Measurements from ENCODE around the gene NUBPL. TPM values are rescaled to one million over a fixed set of nuclear protein-coding genes. Genes with fewer than 3 reads are reported as not detected.
"Not testable (repeated sequence)": the region's sequence is repeated elsewhere in the genome, so short reads cannot be mapped to it uniquely, and the experiment has no call there.

NUBPL gene
- total RNA-seq, 4 donors from 2014 or later, result 10.3 to 38.2 (median 13.4) TPM

DNA sequence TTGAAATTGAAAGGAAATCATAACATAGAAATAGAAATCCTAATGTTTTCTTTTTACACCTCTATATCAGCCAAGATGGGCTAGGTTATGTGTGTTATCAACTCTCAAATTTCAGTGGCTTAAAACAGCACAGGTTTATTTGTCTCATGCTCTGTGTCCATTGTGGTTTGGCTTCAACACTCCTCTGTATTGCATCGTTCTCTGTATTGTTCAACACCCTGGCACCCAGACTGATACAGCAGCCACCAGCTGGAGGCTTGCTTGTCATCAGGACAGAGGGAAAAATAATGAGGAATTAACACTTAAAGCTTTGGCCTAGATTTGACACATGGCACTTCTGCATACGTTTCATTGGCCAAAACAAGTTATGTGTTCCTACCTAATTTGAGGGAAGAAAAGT, 281.7 kb downstream of the NUBPL start:
- Histone ChIP-seq H3K27me3 (no peaks in the 10 kb centered on the region), H3K27ac (no peak overlapping the region), H3K36me3 (peaks cover 0 to 11% (median 0%) of the 10 kb centered on the region in 3 donors), H3K9me3 (no peaks in the 10 kb centered on the region), H3K4me1 (no peaks in the 10 kb centered on the region), H3K4me3 (no peak overlapping the region)
- TF ChIP-seq, protein P1, sequence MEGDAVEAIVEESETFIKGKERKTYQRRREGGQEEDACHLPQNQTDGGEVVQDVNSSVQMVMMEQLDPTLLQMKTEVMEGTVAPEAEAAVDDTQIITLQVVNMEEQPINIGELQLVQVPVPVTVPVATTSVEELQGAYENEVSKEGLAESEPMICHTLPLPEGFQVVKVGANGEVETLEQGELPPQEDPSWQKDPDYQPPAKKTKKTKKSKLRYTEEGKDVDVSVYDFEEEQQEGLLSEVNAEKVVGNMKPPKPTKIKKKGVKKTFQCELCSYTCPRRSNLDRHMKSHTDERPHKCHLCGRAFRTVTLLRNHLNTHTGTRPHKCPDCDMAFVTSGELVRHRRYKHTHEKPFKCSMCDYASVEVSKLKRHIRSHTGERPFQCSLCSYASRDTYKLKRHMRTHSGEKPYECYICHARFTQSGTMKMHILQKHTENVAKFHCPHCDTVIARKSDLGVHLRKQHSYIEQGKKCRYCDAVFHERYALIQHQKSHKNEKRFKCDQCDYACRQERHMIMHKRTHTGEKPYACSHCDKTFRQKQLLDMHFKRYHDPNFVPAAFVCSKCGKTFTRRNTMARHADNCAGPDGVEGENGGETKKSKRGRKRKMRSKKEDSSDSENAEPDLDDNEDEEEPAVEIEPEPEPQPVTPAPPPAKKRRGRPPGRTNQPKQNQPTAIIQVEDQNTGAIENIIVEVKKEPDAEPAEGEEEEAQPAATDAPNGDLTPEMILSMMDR (IDR thresholded peaks at IDR 0.05), result no peak
- no peak for TF ChIP-seq POLR2A (IDR thresholded peaks at IDR 0.05)
- no peak for TF ChIP-seq EP300 (IDR thresholded peaks at IDR 0.05)
- no peak for DNase-seq (ENCODE audit: low spot score in 2 of 2)
- WGBS, 2 donors, result 71 to 75% methylated on average over 2 of the region's 2 CpGs

DNA sequence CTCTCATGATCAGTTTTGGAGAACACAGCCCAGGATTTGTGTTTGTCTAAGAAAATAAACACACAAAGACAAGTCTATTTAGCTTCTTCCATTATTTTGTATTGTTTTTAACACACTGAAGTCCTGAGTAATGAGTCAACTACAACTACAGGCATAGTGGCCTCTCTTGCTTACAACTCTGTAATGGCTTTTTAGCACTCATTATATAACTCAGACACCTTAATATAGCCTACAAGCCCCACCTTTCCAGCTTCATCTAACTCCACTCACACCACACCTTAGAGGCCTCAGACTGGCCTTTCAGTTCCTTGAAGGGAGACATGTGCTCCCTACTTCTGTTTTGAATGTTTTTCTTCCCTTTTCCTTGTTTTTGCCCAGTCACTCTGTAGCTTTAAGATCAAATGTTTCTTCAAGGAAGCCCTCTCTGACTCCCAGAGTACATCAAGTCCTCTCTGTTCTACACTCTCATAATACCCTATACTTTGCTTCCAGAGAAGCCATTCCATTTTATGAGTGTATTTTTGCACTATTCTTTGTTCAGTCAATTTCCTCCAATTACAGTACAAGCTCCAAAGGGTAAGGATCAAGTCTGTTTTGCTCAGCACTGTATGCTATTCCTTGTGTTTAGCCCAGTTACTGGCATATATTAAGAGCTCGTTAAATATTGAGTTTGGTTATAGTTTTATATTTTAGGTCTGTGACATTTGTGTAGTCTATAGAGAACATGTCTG, 282.3 kb downstream of the NUBPL start:
- no peak overlapping the region for H3K27ac ChIP-seq
- H3K4me1 ChIP-seq, result no peaks in the 10 kb centered on the region
- no peak overlapping the region for H3K4me3 ChIP-seq
- no peaks in the 10 kb centered on the region for H3K9me3 ChIP-seq
- TF ChIP-seq POLR2A (IDR thresholded peaks at IDR 0.05) (no peak), EP300 (IDR thresholded peaks at IDR 0.05) (no peak)
- TF ChIP-seq, protein P1 (IDR thresholded peaks at IDR 0.05), result no peak
- peaks cover 0 to 11% (median 0%) of the 10 kb centered on the region in 3 donors for H3K36me3 ChIP-seq
- DNase-seq (ENCODE audit: low spot score in 2 of 2), result no peak
- WGBS, 2 donors, result 78 to 88% methylated on average over 1 of the region's 1 CpG
- H3K27me3 ChIP-seq, result no peaks in the 10 kb centered on the region

DNA sequence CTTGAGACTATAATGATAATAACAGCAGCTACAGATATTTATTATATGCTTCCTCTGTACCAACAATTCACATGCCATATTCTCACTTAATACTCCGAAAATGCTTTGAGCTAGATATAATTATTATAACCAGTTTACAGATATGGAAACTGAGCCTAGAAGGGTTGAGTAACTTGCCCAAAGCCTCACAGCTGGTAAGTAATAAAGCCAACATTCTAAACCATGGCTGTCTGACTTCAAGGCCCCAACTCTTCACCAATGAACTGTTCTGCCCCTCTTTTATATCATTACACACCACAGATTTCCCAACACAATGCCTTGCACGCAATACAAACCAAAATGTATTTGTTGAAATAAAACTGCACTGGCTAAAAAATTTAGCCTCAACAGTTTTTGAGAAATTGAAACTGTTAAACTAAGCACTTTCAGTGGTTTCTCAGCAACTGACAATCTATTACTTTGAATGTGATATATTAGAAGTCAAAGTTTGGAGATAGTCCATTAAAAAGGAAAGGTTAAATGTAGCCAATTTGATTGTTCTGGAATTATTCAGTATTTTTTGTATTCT, 293.4 kb downstream of the NUBPL start:
- H3K27ac ChIP-seq, result no peak overlapping the region
- TF ChIP-seq EP300 (IDR thresholded peaks at IDR 0.05) (no peak), POLR2A (IDR thresholded peaks at IDR 0.05) (no peak)
- DNase-seq (ENCODE audit: low spot score in 2 of 2), result no peak
- no peaks in the 10 kb centered on the region for H3K9me3 ChIP-seq
- WGBS, 2 donors, result 93% methylated on average over 2 of the region's 2 CpGs
- no peak overlapping the region for H3K4me3 ChIP-seq
- H3K4me1 ChIP-seq, result no peaks in the 10 kb centered on the region
- peaks cover 0 to 30% (median 0%) of the 10 kb centered on the region in 3 donors for H3K36me3 ChIP-seq
- no peaks in the 10 kb centered on the region for H3K27me3 ChIP-seq

DNA sequence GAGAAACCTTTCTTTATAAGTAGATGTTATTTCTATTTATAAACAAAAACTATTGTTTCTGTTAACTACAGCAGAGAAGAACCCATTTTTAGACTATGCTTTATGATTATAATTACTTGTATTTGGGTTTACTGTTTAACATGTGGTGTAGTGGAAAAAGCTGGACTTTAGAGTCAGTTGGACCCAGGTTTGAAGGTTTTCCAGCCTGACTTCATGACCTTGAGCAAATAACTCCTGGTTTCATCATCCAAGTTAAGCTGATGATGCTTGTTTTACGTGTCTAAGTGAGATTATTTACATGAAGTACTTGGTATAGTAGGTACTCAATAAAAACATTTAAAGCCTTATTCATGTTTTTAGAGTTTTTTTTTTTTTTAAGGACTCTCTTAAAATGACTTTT, 294.1 kb downstream of the NUBPL start:
- H3K9me3 ChIP-seq, result no peaks in the 10 kb centered on the region
- no peaks in the 10 kb centered on the region for H3K27me3 ChIP-seq
- WGBS, 2 donors, result 92% methylated on average over 1 of the region's 1 CpG
- H3K4me3 ChIP-seq, result no peak overlapping the region
- peaks cover 0 to 30% (median 0%) of the 10 kb centered on the region in 3 donors for H3K36me3 ChIP-seq
- TF ChIP-seq EP300 (IDR thresholded peaks at IDR 0.05), result no peak
- TF ChIP-seq POLR2A (IDR thresholded peaks at IDR 0.05), result no peak
- TF ChIP-seq, protein P1 (IDR thresholded peaks at IDR 0.05), result no peak
- H3K27ac ChIP-seq, result no peak overlapping the region
- DNase-seq (ENCODE audit: low spot score in 2 of 2), result no peak
- H3K4me1 ChIP-seq, result no peaks in the 10 kb centered on the region

DNA sequence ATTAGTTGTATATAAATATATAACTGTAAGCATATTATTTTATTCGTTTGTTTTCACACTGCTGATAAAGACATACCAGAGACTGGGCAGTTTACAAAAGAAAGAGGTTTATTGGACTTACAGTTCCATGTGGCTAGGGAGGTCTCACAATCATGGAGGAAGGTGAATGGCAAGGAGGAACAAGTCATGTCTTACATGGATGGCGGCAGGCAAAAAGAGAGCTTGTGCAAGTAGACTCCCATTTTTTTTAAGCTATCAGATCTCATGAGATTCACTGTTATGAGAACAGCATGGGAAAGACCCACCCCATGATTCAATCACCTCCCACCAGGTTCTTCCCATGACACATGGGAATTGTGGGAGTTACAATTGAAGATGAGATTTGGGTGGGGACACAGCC, 294.8 kb downstream of the NUBPL start:
- WGBS, 2 donors, result 94 to 98% methylated on average over 2 of the region's 2 CpGs
- H3K9me3 ChIP-seq; H3K4me3 ChIP-seq; H3K27me3 ChIP-seq; H3K4me1 ChIP-seq; DNase-seq (ENCODE audit: low spot score in 2 of 2); H3K27ac ChIP-seq: not testable (repeated sequence)
- H3K36me3 ChIP-seq, result peaks cover 0 to 30% (median 0%) of the 10 kb centered on the region in 3 donors

DNA sequence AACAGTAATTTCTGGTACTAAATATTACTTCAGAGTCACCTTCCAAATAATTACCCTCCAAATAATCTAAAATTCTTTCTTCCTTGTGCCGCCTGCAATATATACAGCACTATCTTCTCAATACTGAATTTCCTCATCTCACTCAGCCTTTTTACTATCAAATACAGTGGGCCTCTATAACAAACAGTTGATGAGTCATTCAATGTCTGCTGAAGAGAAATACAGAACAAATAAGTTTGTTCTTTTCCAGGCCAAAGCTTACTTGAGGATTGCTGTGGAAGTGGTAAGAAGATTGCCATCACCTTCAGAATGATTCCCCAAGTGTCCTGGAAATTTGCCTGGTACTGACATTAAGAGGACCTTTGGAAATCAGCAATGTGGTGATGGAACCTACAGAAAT, 297.7 kb downstream of the NUBPL start:
- Histone ChIP-seq H3K27me3 (no peaks in the 10 kb centered on the region), H3K27ac (no peak overlapping the region), H3K36me3 (peaks cover 0 to 14% (median 0%) of the 10 kb centered on the region in 3 donors), H3K9me3 (peaks cover 0 to 6% (median 0%) of the 10 kb centered on the region in 4 donors), H3K4me1 (no peaks in the 10 kb centered on the region), H3K4me3 (no peak overlapping the region)
- WGBS, 2 donors, result 17 to 46% methylated on average over 1 of the region's 1 CpG
- TF ChIP-seq, protein P1 (IDR thresholded peaks at IDR 0.05), result no peak
- TF ChIP-seq EP300 (IDR thresholded peaks at IDR 0.05) (no peak), POLR2A (IDR thresholded peaks at IDR 0.05) (no peak)
- no peak for DNase-seq (ENCODE audit: low spot score in 2 of 2)
